Mesenchymal stem cell (in vitro differentiated cells and primary cell): Measurements from ENCODE around the gene PTN.

ENCODE experiments used
- DNase-seq: peaks from one replicate; pipeline ENCODE4 v3.0.0-alpha.2; 2013
- H2AFZ ChIP-seq: one replicate; pipeline ENCODE4 v1.6.1; 2013; ENCODE audit warnings: low read depth, mild to moderate bottlenecking, control low read depth, inconsistent platforms, low read length, moderate library complexity
- H2AK5ac ChIP-seq: 2 replicates; pipeline ENCODE4 v1.6.1; 2013; ENCODE audit warnings: low read length, moderate library complexity, mild to moderate bottlenecking, inconsistent platforms; ENCODE audit not compliant: severe bottlenecking
- H2BK120ac ChIP-seq: one replicate; pipeline ENCODE4 v1.6.1; 2013; ENCODE audit warnings: low read depth, mild to moderate bottlenecking, inconsistent platforms, low read length, moderate library complexity
- H2BK12ac ChIP-seq, 2 experiments: one replicate each; pipeline ENCODE4 v1.6.1; 2013; ENCODE audit warnings: inconsistent platforms in 2 of 2, low read length in 2 of 2, mild to moderate bottlenecking in 2 of 2, moderate library complexity in 2 of 2, control low read depth in 1 of 2
- H2BK15ac ChIP-seq: one replicate; pipeline ENCODE4 v1.6.1; 2013; ENCODE audit warnings: mild to moderate bottlenecking, low read depth, inconsistent platforms; ENCODE audit not compliant: poor library complexity, severe bottlenecking
- H2BK5ac ChIP-seq: 2 replicates; pipeline ENCODE4 v1.6.1; 2013; ENCODE audit warnings: low read depth, mild to moderate bottlenecking, low read length, control low read depth, inconsistent platforms; ENCODE audit not compliant: poor library complexity, severe bottlenecking
- H3K14ac ChIP-seq, 2 experiments: one replicate each; pipeline ENCODE4 v1.6.1; 2013; ENCODE audit warnings: inconsistent platforms in 2 of 2, low read length in 2 of 2, control low read depth in 1 of 2, mild to moderate bottlenecking in 1 of 2, moderate library complexity in 1 of 2
- H3K18ac ChIP-seq, 2 experiments: one replicate each; pipeline ENCODE4 v1.6.1; 2013; ENCODE audit warnings: inconsistent platforms in 2 of 2, low read length in 2 of 2, control low read depth in 1 of 2, low read depth in 1 of 2, mild to moderate bottlenecking in 1 of 2
- H3K23ac ChIP-seq, 2 experiments: one replicate each; pipeline ENCODE4 v1.6.1; 2013; ENCODE audit warnings: inconsistent platforms in 2 of 2, low read length in 2 of 2, mild to moderate bottlenecking in 2 of 2, moderate library complexity in 2 of 2, control low read depth in 1 of 2
- H3K27ac ChIP-seq: 2 replicates; pipeline ENCODE4 v1.5.1; 2013; ENCODE audit warnings: mild to moderate bottlenecking, moderate library complexity, low read length, control low read depth, inconsistent platforms; ENCODE audit not compliant: poor library complexity, severe bottlenecking
- H3K27me3 ChIP-seq, 2 experiments: 2 replicates each; pipeline versions ENCODE4 v1.6.1 to v1.7.0; 2013; ENCODE audit warnings: low read length in 2 of 2, mild to moderate bottlenecking in 2 of 2, moderate library complexity in 2 of 2, control low read depth in 1 of 2, inconsistent platforms in 1 of 2; ENCODE audit not compliant: control insufficient read depth in 1 of 2, insufficient read depth in 1 of 2
- H3K36me3 ChIP-seq, 2 experiments: 2 replicates each; pipeline versions ENCODE4 v1.6.1 to v1.7.0; 2013; ENCODE audit warnings: low read length in 2 of 2, control low read depth in 1 of 2, inconsistent platforms in 1 of 2, low read depth in 1 of 2, mild to moderate bottlenecking in 1 of 2; ENCODE audit not compliant: insufficient read depth in 2 of 2, control insufficient read depth in 1 of 2
- H3K4ac ChIP-seq, 2 experiments: one replicate each; pipeline ENCODE4 v1.6.1; 2013; ENCODE audit warnings: inconsistent platforms in 2 of 2, low read length in 2 of 2, mild to moderate bottlenecking in 2 of 2, moderate library complexity in 2 of 2, control low read depth in 1 of 2, low read depth in 1 of 2
- H3K4me1 ChIP-seq: 2 replicates; pipeline ENCODE4 v1.6.1; 2013; ENCODE audit warnings: low read depth, low read length, control low read depth; ENCODE audit not compliant: control insufficient read depth, insufficient read depth
- H3K4me2 ChIP-seq: 2 replicates; pipeline ENCODE4 v1.6.1; 2013; ENCODE audit warnings: low read length, mild to moderate bottlenecking, inconsistent platforms; ENCODE audit not compliant: poor library complexity, severe bottlenecking
- H3K4me3 ChIP-seq, 2 experiments: 2 replicates each; pipeline versions ENCODE4 v1.5.1 to v1.7.0; 2013; ENCODE audit warnings: low read length in 2 of 2, mild to moderate bottlenecking in 2 of 2, control low read depth in 1 of 2, low read depth in 1 of 2; ENCODE audit not compliant: insufficient read depth in 1 of 2
- H3K79me1 ChIP-seq: replicated peaks from 2 replicates; pipeline ENCODE4 v1.6.1; 2013; ENCODE audit warnings: mild to moderate bottlenecking, control low read depth, low read length, inconsistent platforms; ENCODE audit not compliant: poor library complexity, severe bottlenecking
- H3K9ac ChIP-seq: 2 replicates; pipeline ENCODE4 v1.7.0; 2013; ENCODE audit warnings: mild to moderate bottlenecking, low read length, moderate library complexity
- H3K9me3 ChIP-seq: 2 replicates; pipeline ENCODE4 v1.7.0; 2013; ENCODE audit warnings: mild to moderate bottlenecking, low read length; ENCODE audit not compliant: control insufficient read depth
- H4K8ac ChIP-seq: one replicate; pipeline ENCODE4 v1.6.1; 2013; ENCODE audit warnings: inconsistent platforms, mild to moderate bottlenecking, low read length, moderate library complexity
- H4K91ac ChIP-seq: one replicate; pipeline ENCODE4 v1.6.1; 2013; ENCODE audit warnings: mild to moderate bottlenecking, low read length, inconsistent platforms
- WGBS: methylation state at CpG from one replicate; pipeline ENCODE4 v1.1.7; 2013; ENCODE audit warnings: mixed read lengths; 5-methylcytosine and 5-hydroxymethylcytosine counted together

PTN gene

DNA sequence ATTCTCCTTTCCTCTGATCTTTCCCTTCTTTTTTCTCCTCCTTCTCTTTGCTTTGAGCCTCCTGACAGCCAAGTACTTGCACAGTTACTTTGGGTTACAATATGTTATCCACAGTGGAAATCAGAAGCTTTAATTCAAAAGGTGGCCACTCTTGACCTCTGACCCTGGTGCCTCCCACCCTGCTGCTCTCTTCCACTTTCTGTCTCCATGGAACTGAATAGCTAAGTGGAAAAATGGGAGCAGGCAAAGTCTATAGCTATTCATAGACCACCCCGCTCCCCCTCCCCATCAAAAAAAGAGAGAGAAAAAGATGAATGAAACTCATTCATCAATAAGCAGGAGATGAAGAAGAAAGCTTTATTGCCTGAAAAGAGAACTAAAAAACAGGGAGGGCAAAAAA lies 39.4 kb downstream of the PTN start:
- no peak overlapping the region for H2BK120ac ChIP-seq
- H4K8ac ChIP-seq, result no peak overlapping the region
- H2AFZ ChIP-seq, result no peak overlapping the region
- H3K18ac ChIP-seq, result no peak overlapping the region
- H3K36me3 ChIP-seq, result no peaks in the 10 kb centered on the region
- WGBS, result no CpG with 5 or more reads among the region's 1 CpG
- no peak overlapping the region for H3K23ac ChIP-seq
- no peak overlapping the region for H2AK5ac ChIP-seq
- H2BK15ac ChIP-seq, result no peak overlapping the region
- H3K9ac ChIP-seq, result no peak overlapping the region
- no peak overlapping the region for H2BK5ac ChIP-seq
- H4K91ac ChIP-seq, result no peak overlapping the region
- H3K27ac ChIP-seq, result no peak overlapping the region
- no peak for DNase-seq
- no peaks in the 10 kb centered on the region for H3K9me3 ChIP-seq
- H3K4ac ChIP-seq, result no peak overlapping the region
- no peaks in the 10 kb centered on the region for H3K4me1 ChIP-seq
- H3K4me3 ChIP-seq, result no peak overlapping the region
- no peak overlapping the region for H3K14ac ChIP-seq
- no peaks in the 10 kb centered on the region for H3K79me1 ChIP-seq
- no peaks in the 10 kb centered on the region for H3K27me3 ChIP-seq
- no peak overlapping the region for H2BK12ac ChIP-seq
- no peak overlapping the region for H3K4me2 ChIP-seq

DNA sequence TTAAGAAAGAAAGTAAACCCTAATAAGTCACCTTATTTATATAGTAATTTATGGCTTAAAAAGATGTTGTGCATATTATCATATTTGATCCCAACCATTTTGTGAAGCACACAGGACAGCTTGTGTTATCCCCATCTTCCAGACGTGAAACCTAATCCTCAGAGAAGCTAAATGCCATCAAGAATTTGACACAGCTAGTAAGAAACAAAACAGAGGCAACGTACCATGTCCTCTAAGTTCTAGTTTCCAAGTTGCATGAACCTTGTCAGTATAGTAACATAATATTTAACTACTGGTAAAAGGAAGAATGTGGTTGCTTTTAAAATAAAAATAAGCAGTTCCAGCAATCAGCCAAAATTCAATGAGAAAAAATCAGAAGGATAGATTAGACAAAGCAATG lies 41.5 kb downstream of the PTN start:
- Histone ChIP-seq H3K9me3 (no peaks in the 10 kb centered on the region), H3K4me1 (no peaks in the 10 kb centered on the region), H3K36me3 (no peaks in the 10 kb centered on the region), H2BK15ac (no peak overlapping the region), H3K79me1 (no peaks in the 10 kb centered on the region), H3K23ac (no peak overlapping the region), H3K4me2 (no peak overlapping the region), H4K8ac (no peak overlapping the region), H4K91ac (no peak overlapping the region), H3K27me3 (no peaks in the 10 kb centered on the region), H3K14ac (no peak overlapping the region), H3K18ac (no peak overlapping the region), H2AFZ (no peak overlapping the region), H3K4ac (no peak overlapping the region), H2BK120ac (no peak overlapping the region), H3K9ac (no peak overlapping the region), H2BK12ac (no peak overlapping the region), H3K4me3 (no peak overlapping the region), H2AK5ac (no peak overlapping the region), H2BK5ac (no peak overlapping the region), H3K27ac (no peak overlapping the region)
- whole genome bisulfite sequencing, result 100% methylated on average over 1 of the region's 2 CpGs
- DNase-seq, result no peak

DNA sequence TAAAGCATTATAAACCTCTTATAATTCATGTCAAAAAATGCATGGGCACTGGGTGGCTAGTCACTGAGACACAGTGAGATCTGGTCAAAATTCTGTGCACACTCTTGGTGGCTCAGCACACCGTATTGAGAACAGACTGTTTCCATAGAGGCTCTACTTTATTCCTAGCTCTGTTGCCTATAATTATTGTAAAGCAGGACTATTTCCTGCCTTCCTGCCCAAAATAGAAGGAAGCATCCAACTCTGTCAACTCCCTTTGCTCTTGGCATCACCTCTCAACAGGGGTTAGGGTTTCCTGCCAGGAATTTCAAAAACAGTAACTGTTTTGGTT lies 45.1 kb downstream of the PTN start:
- H2BK5ac ChIP-seq, result no peak overlapping the region
- H3K14ac ChIP-seq, result no peak overlapping the region
- H2AFZ ChIP-seq, result no peak overlapping the region
- no peak overlapping the region for H4K8ac ChIP-seq
- no peaks in the 10 kb centered on the region for H3K9me3 ChIP-seq
- no peak overlapping the region for H3K27ac ChIP-seq
- no peak for DNase-seq
- no peak overlapping the region for H2AK5ac ChIP-seq
- no peak overlapping the region for H2BK15ac ChIP-seq
- no peaks in the 10 kb centered on the region for H3K4me1 ChIP-seq
- H2BK12ac ChIP-seq, result no peak overlapping the region
- H3K4me3 ChIP-seq, result no peak overlapping the region
- no peak overlapping the region for H3K18ac ChIP-seq
- no peaks in the 10 kb centered on the region for H3K79me1 ChIP-seq
- H3K9ac ChIP-seq, result no peak overlapping the region
- no peaks in the 10 kb centered on the region for H3K27me3 ChIP-seq
- no peak overlapping the region for H4K91ac ChIP-seq
- H3K4me2 ChIP-seq, result no peak overlapping the region
- no peaks in the 10 kb centered on the region for H3K36me3 ChIP-seq
- H3K23ac ChIP-seq, result no peak overlapping the region
- WGBS, result 93% methylated on average over 1 of the region's 1 CpG
- H3K4ac ChIP-seq, result no peak overlapping the region
- H2BK120ac ChIP-seq, result no peak overlapping the region

DNA sequence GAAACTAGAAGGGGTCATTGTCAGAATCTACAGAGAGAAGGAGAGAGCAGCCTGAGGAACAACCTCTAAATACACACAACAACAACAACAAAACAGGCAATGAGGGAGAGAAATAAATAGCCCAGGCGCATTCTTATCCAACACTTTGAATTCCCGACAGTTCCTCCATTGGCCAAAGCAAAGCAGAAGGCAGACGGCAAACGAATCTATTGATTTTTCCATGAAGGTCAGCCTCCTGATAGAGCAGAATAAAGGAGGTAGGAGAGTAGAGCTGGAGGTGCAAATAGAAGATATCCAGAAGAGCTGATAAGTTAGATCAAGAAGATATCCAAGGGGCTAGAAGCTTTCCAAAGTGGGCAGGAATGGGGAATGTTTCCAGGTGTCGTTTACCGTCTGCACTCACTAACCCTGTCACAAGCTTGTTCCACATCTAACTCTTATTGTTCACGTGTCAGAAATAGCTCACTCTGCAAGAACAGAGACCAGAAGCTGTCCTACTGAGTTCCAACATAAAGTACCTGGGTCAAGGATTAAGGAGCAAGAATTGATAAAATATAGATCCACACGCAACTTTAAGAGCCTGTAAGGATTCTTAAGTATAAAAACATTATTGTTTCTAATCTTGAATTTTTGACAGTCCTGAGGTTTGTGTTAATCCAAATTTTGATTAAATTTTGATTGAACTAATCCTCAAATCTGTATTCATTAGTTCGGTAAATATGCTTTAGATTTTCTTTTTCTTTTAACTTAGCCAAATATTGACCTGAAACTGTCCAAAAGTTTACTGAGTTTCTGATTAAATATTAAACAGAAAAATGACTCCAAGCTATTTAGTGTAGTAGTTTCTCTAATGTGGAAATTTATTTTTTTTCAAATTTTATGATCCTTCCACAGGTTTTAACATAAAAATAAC lies 45.7 kb downstream of the PTN start:
- no peak overlapping the region for H3K4me3 ChIP-seq

More for the DNA sequence above, 45.7 kb downstream of the PTN start:
- H4K91ac ChIP-seq, result no peak overlapping the region
- no peak overlapping the region for H2AFZ ChIP-seq
- H3K14ac ChIP-seq, result no peak overlapping the region
- H3K4me2 ChIP-seq, result no peak overlapping the region
- 92% methylated on average over 5 of the region's 9 CpGs for WGBS
- no peak overlapping the region for H2BK15ac ChIP-seq
- H3K4me1 ChIP-seq, result no peaks in the 10 kb centered on the region
- no peak overlapping the region for H2BK120ac ChIP-seq
- no peak overlapping the region for H2BK5ac ChIP-seq
- H3K9ac ChIP-seq, result no peak overlapping the region
- no peak overlapping the region for H2AK5ac ChIP-seq
- no peak overlapping the region for H4K8ac ChIP-seq
- H3K27me3 ChIP-seq, result no peaks in the 10 kb centered on the region
- H3K9me3 ChIP-seq, result no peaks in the 10 kb centered on the region
- no peaks in the 10 kb centered on the region for H3K79me1 ChIP-seq
- no peak for DNase-seq
- no peak overlapping the region for H3K23ac ChIP-seq
- H2BK12ac ChIP-seq, result no peak overlapping the region
- H3K18ac ChIP-seq, result no peak overlapping the region
- H3K4ac ChIP-seq, result no peak overlapping the region
- H3K27ac ChIP-seq, result no peak overlapping the region
- no peaks in the 10 kb centered on the region for H3K36me3 ChIP-seq
